LNCaP clone FGC (cell line): ENCODE measurements around the gene GPC6.

ENCODE experiments used
- DNase-seq: peaks from one replicate; pipeline ENCODE4 v3.0.0-alpha.2; 2011; ENCODE audit warnings: low read depth
- H3K4me3 ChIP-seq: 2 replicates; pipeline ENCODE4 v1.5.1; 2011; ENCODE audit warnings: mild to moderate bottlenecking, low read depth, low read length, control low read depth
- CTCF ChIP-seq: IDR thresholded peaks from 2 replicates; pipeline ENCODE4 v1.5.1; 2012; ENCODE audit warnings: mild to moderate bottlenecking; ENCODE audit not compliant: control insufficient read depth, insufficient read depth; ENCODE audit errors: extremely low read depth

GPC6 gene

GRCh38 chr13:93296584-93296983 lies 70.0 kb downstream of the GPC6 start:
- no peak for TF ChIP-seq CTCF
- no peak overlapping the region for H3K4me3 ChIP-seq
- DNase-seq, result no peak

GRCh38 chr13:93298713-93299112 lies 72.1 kb downstream of the GPC6 start:
- DNase-seq, result no peak
- H3K4me3 ChIP-seq, result no peak overlapping the region
- no peak for TF ChIP-seq CTCF

GRCh38 chr13:93304134-93304533 lies 77.5 kb downstream of the GPC6 start:
- H3K4me3 ChIP-seq, result no peak overlapping the region
- no peak for DNase-seq
- TF ChIP-seq CTCF, result no peak

- no peak overlapping the region for H3K4me3 ChIP-seq
- TF ChIP-seq CTCF, result no peak
- no peak for DNase-seq
Measured at GRCh38 chr13:93304868-93305613, 78.4 kb downstream of the GPC6 start.

- TF ChIP-seq CTCF, result no peak
Measured at GRCh38 chr13:93305886-93306285, 79.3 kb downstream of the GPC6 start.

GRCh38 chr13:93307136-93307535 lies 80.5 kb downstream of the GPC6 start:
- TF ChIP-seq CTCF, result no peak
- DNase-seq, result no peak
- H3K4me3 ChIP-seq, result no peak overlapping the region

More at GRCh38 chr13:93305886-93306285, 79.3 kb downstream of the GPC6 start:
- DNase-seq, result no peak
- no peak overlapping the region for H3K4me3 ChIP-seq

- no peak overlapping the region for H3K4me3 ChIP-seq
- no peak for DNase-seq
- TF ChIP-seq CTCF, result no peak
Measured at GRCh38 chr13:93307651-93308050, 81.0 kb downstream of the GPC6 start.
